Hepatic stellate cell (primary cell): ENCODE data around the gene TNS1.

Experiments used
- DNase-seq: peaks from one replicate; pipeline ENCODE4 v3.0.0; 2011; ENCODE audit warnings: low spot score

Gene TNS1

GRCh38 chr2:217775920-217776503 is 226.8 kb downstream of the TNS1 start:
- DNase-seq, result no peak

GRCh38 chr2:217774232-217774631 is 228.6 kb downstream of the TNS1 start:
- DNase-seq, result no peak

GRCh38 chr2:217773539-217773938 is 229.3 kb downstream of the TNS1 start:
- DNase-seq, result no peak

DNA sequence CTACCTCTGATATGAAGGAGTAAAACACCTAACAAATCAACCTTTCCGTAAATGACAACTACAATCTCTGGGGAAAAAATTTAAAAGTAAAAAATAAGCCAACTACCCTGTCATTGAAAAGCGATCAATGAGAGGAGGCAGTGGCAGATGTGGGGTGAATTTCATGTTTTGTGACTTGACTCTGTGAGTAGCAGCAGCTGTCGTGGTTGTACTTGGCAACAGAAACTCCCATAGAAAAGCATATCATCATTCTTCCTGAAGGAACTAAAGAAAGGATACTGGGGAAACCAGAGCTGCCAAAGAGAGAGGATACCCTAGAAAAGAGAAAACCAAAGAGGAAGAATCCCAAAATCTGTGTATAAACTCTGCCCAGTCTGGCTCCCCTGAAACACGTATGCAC is 236.4 kb downstream of the TNS1 start:
- no peak for DNase-seq

GRCh38 chr2:217761645-217762277 is 241.0 kb downstream of the TNS1 start:
- no peak for DNase-seq

- no peak for DNase-seq
These were observed 242.8 kb downstream of the TNS1 start for GRCh38 chr2:217759991-217760390.

GRCh38 chr2:217757108-217757463 is 245.7 kb downstream of the TNS1 start:
- DNase-seq, result no peak

GRCh38 chr2:217756375-217757107 is 246.3 kb downstream of the TNS1 start:
- peak; percentile 69 for DNase-seq

DNA sequence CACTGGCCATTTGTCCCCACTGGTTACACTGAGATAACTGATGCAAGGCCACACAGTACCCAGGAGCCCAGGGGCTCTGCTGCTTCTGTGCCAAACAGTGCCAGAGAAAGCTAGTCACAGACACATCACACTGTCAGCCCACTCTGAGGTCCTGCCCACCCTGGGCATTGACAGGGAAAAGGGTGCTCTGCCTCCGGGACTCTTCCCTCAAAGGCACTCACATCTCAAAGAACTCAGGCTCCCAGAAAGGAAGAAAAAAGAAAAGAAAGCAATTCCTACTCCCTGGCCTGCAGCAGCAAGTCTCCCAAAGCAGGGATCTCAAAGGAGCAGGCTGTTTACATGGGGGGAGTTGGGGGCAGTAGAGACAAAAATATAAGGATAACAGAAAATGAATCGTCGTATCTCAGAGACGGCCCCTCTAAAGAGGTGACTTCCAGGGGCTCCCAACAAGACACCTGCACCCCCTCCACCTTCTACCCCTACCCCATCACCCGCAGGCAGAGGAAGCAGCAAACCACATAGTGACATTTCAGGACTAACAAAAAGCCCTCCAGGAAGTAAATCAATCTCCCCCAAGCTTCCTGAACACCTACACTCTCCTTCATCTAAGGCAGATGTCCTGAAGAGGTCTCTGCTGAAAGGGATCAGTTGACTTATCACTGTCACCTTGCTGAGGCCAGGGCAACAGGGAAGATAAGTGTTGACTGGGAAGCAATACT is 247.6 kb downstream of the TNS1 start:
- no peak for DNase-seq

DNA sequence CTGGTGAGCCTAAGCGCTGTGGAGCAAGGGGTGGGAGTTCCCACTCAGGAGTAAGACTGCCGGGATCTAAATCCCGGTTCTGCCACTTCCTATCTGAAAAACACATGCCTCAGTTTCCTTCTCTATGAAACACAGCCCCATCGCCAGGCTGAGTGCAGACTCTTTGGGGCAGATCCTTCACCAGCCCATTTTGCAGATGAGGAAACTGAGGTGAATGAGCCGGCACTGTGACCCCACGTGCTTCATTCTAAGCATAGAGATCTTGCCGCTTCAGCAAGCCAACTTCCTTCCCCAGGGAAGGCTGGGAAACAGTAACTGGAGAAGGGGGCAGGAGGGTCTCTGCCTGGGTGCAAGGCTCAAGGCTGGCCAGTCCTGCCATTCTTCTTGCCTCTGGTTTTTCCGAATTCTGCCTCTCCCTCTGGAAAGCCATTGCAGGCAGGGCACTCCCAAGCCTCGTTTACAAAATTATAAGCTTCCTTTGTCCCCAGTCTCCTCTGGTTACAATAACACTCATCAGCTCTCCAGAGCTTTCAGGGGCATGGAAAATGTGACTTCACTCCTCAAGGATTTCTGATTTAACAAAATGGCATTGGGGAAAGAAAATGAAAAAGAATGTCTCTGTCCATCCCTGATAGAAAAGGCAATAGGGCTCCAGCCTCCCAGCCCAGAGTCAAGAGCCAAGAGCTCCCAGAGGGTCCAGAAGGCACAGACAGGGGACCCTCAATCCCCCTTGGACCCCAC is 249.2 kb downstream of the TNS1 start:
- no peak for DNase-seq

DNA sequence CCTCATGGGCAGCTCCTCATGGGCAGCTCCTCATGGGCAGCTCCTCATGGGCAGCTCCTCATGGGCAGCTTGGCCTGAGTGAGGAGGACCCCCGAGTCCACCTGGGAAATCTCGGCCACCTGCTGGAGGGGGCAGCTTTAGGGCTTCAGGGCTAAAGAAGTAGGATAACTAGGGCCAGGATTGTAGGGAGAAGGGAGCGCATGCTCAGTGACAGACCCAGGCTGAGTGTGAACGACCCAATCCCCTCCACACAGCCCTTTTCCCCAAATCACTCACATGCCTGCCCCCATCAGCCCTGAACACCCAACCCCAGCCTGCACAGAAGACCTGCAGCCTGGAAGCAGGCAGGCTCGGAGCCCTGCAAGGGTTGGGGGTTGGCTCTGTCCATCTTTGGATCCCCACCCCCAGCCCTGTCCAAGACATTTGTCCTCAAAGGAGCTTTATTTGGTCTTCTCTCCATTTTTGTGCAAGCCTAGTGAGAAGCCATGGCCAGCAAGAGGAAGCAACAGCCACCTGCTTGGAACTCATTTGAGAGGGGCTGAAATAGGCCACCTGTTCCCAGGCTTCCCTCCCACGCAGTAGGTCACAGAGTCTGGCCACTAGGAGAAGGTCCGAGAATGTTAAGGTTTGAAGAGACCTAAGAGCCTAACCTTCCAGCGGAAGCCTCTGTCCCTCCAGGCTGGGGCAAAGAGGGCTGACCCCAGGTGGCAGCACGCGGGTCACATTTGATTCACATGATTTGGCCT is 249.9 kb downstream of the TNS1 start:
- no peak for DNase-seq

DNA sequence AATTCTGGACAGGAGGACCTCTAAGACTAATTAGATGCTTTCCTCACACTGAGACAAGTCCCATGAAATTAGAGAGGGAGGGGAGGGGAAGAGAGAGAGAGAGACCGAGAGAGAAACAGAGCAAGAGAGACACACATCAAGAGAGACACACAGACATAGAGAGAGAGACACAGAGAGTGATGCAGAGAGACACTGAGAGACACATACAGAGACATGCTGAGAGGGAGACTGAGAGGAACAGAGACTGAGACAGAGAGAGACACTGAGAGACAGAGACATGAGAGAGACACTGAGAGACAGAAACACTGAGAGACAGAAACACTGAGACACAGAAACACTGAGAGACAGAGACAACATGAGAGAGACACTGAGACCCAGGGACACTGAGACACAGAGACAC is 250.8 kb downstream of the TNS1 start:
- no peak for DNase-seq

- DNase-seq, result no peak
These were observed 251.6 kb downstream of the TNS1 start for GRCh38 chr2:217751192-217751591.
